ENCODE measurements around the gene TENM3. TPM values are rescaled to one million over a fixed set of nuclear protein-coding genes. Genes with fewer than 3 reads are reported as not detected.

TENM3 gene
- total and polyA plus RNA-seq, 2 of the 8 experiments (the other 6 are each of a cell fraction or from before 2014, with no cell fraction given) = 36.9 to 69.3 TPM

DNA sequence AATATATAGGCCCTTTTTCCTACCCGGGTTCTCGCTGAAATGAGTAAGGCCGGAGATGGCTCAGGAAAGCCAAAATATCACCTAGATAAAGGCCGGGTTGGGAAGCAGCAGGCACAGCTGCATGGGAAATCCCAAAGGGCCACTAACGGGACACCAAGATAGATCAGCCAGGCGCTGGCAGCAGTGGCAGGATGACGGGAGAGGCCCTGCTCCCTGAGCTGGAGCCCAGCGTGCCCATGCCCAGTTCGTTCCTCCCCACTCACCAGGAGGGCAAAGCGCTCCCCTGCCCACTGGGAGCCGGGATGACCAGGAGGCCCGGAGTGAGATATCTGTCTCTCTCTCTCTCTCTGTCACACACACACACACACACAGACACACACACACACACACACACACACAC lies 564.1 kb downstream of the TENM3 start:
- H2BK20ac ChIP-seq (ENCODE audit: low read length) = no peak overlapping the region
- 70% methylated on average over 12 of the region's 12 CpGs; no CpG with 5 or more reads in 1 of the 2 experiments for WGBS, 2 experiments (ENCODE audit: extremely low coverage in 1 of 2, insufficient coverage in 1 of 2, insufficient read length in 1 of 2, insufficient replicate concordance in 2 of 2, low coverage in 1 of 2, low lambda C conversion rate in 2 of 2, missing lambda C conversion rate in 1 of 2)
- TF ChIP-seq, protein P1, sequence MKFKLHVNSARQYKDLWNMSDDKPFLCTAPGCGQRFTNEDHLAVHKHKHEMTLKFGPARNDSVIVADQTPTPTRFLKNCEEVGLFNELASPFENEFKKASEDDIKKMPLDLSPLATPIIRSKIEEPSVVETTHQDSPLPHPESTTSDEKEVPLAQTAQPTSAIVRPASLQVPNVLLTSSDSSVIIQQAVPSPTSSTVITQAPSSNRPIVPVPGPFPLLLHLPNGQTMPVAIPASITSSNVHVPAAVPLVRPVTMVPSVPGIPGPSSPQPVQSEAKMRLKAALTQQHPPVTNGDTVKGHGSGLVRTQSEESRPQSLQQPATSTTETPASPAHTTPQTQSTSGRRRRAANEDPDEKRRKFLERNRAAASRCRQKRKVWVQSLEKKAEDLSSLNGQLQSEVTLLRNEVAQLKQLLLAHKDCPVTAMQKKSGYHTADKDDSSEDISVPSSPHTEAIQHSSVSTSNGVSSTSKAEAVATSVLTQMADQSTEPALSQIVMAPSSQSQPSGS (IDR thresholded peaks at IDR 0.05; ENCODE audit: low read length) = no peak
- peak overlapping the region; percentile 54; the same call in 1 of the 2 replicates for H2AFZ ChIP-seq (ENCODE audit: low read length)
- ChIA-PET POLR2A (ENCODE audit: partially characterized antibody) (no interaction called here), CTCF (ENCODE audit: partially characterized antibody) (interaction anchor here (0.6 to 1.2 kb wide), 7 partner anchors 18 to 562 kb away, joined by 3 to 5 read pairs (median 3); no protein-coding TSS in a partner anchor)
- no peak overlapping the region for H3K4ac ChIP-seq (replicated peaks; ENCODE audit: insufficient read length, low read depth, low read length)
- no peak overlapping the region for H3K27ac ChIP-seq (ENCODE audit: low read depth, low read length)
- FAIRE-seq (no peak), DNase-seq (ENCODE audit: low read depth in 1 of 2, low spot score in 2 of 2) (no peak)
- peak overlapping the region; percentile 62 for H3K18ac ChIP-seq (ENCODE audit: extremely low read depth, low read length)
- no peak overlapping the region for H2BK5ac ChIP-seq (ENCODE audit: low read depth, low read length)
- no peak overlapping the region for H3K23ac ChIP-seq (ENCODE audit: insufficient read length)
- H3K79me2 ChIP-seq (ENCODE audit: control insufficient read depth in 1 of 2, insufficient read depth in 2 of 2, low read length in 2 of 2) = no peaks in the 10 kb centered on the region
- H3K4me2 ChIP-seq (ENCODE audit: insufficient read depth in 1 of 2, low read depth in 2 of 2, low read length in 2 of 2) = peak overlapping the region; percentile 54 to 97
- no peak overlapping the region for H4K91ac ChIP-seq (replicated peaks; ENCODE audit: insufficient read length, low read length)
- H3K4me1 ChIP-seq (replicated peaks in 1 of 4; ENCODE audit: control insufficient read depth in 3 of 4, insufficient read depth in 4 of 4, low read length in 3 of 4) = peaks cover 0 to 10% (median 1%) of the 10 kb centered on the region in 4 experiments; a peak in 5 of 7 replicates
- no peak overlapping the region for H4K5ac ChIP-seq (ENCODE audit: insufficient read length, low read depth, low read length)
- no peak overlapping the region for H2BK120ac ChIP-seq (replicated peaks; ENCODE audit: low read depth, low read length)
- no peak overlapping the region for H3K56ac ChIP-seq (replicated peaks; ENCODE audit: insufficient read length, low read depth, low read length)
- peaks cover 0 to 12% of the 10 kb centered on the region in 2 experiments for H4K20me1 ChIP-seq (replicated peaks in 1 of 2; ENCODE audit: control insufficient read depth in 1 of 2, insufficient read depth in 2 of 2, low read length in 2 of 2)
- peaks cover 7 to 13% of the 10 kb centered on the region in 2 experiments; a peak in 2 of 4 replicates for H3K9me3 ChIP-seq (ENCODE audit: insufficient read depth in 2 of 2, low read depth in 1 of 2, low read length in 1 of 2)
- H3K14ac ChIP-seq (ENCODE audit: insufficient read length) = no peak overlapping the region
- H3K27me3 ChIP-seq (replicated peaks in 1 of 4; ENCODE audit: control insufficient read depth in 3 of 4, extremely low read depth in 1 of 4, insufficient read depth in 3 of 4, low read length in 3 of 4) = peaks cover 0 to 9% (median 5%) of the 10 kb centered on the region in 4 experiments; a peak in 6 of 7 replicates
- H3K23me2 ChIP-seq (ENCODE audit: low read depth, low read length) = peaks cover 18% of the 10 kb centered on the region
- no peak overlapping the region for H3K9ac ChIP-seq (replicated peaks in 1 of 4; ENCODE audit: extremely low read depth in 1 of 4, low read depth in 3 of 4, low read length in 3 of 4)
- H3K79me1 ChIP-seq (ENCODE audit: low read depth, low read length) = peaks cover 2% of the 10 kb centered on the region; the same call in 1 of the 2 replicates
- no peak overlapping the region; the same call in 1 of the 2 replicates for H2BK12ac ChIP-seq (ENCODE audit: low read depth, low read length)
- no peak overlapping the region for H2AK5ac ChIP-seq (ENCODE audit: low read depth, low read length)
- peak overlapping the region; percentile 25 to 73 (median 63); a peak in 4 of 8 replicates for H3K4me3 ChIP-seq (ENCODE audit: extremely low read depth in 1 of 4, insufficient read depth in 2 of 4, low read depth in 3 of 4, low read length in 4 of 4)
- no peaks in the 10 kb centered on the region; a peak in 2 of 8 replicates for H3K36me3 ChIP-seq (ENCODE audit: control insufficient read depth in 2 of 4, insufficient read depth in 4 of 4, low read length in 3 of 4)
- H2BK15ac ChIP-seq (ENCODE audit: low read length) = no peak overlapping the region
- no peak overlapping the region for H4K8ac ChIP-seq (ENCODE audit: extremely low read depth, insufficient read depth, low read length)
